ENCODE results near the gene UNC13A.

DNA sequence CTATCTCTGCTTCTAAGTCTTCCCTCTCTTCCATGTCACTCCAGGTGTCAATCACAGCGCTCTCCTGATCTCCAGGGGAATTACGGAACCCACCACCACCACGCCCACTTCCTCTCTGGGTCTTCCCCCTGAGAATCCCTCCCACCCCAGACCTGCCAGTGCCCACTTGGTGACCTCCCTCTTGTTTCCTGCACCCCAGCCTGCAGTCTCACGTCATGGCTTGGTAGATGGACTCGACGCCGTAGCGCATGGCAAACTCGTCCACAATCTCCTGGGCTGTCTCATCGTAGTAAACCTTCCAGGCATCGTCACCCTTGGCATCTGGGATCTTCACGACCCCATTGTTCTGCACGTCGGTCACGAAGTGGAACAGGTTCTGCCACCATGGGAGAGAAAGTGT, 47.0 kb downstream of the UNC13A start:
- TF ChIP-seq, protein P1, sequence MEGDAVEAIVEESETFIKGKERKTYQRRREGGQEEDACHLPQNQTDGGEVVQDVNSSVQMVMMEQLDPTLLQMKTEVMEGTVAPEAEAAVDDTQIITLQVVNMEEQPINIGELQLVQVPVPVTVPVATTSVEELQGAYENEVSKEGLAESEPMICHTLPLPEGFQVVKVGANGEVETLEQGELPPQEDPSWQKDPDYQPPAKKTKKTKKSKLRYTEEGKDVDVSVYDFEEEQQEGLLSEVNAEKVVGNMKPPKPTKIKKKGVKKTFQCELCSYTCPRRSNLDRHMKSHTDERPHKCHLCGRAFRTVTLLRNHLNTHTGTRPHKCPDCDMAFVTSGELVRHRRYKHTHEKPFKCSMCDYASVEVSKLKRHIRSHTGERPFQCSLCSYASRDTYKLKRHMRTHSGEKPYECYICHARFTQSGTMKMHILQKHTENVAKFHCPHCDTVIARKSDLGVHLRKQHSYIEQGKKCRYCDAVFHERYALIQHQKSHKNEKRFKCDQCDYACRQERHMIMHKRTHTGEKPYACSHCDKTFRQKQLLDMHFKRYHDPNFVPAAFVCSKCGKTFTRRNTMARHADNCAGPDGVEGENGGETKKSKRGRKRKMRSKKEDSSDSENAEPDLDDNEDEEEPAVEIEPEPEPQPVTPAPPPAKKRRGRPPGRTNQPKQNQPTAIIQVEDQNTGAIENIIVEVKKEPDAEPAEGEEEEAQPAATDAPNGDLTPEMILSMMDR (IDR thresholded peaks at IDR 0.05): no peak
- TF ChIP-seq POLR2AphosphoS5 (IDR thresholded peaks at IDR 0.05): no peak
- TF ChIP-seq EP300 (IDR thresholded peaks at IDR 0.05): no peak
- no peak for TF ChIP-seq POLR2A (IDR thresholded peaks at IDR 0.05)

Measured in stomach (tissue), 4 donors.